Activated CD4-positive, alpha-beta T cell treated with anti-CD3 and anti-CD28 coated beads, Interleukin-2, amount 50 U/mL, for 24 hours (primary cell): Measurements from ENCODE around the gene MED25.

Experiments
- DNase-seq, 2 donors: peaks; one replicate each; pipeline ENCODE4 v3.0.0-alpha.2; 2020; ENCODE audit warnings: low read depth in 1 of 2, low spot score in 1 of 2

MED25 gene

DNA sequence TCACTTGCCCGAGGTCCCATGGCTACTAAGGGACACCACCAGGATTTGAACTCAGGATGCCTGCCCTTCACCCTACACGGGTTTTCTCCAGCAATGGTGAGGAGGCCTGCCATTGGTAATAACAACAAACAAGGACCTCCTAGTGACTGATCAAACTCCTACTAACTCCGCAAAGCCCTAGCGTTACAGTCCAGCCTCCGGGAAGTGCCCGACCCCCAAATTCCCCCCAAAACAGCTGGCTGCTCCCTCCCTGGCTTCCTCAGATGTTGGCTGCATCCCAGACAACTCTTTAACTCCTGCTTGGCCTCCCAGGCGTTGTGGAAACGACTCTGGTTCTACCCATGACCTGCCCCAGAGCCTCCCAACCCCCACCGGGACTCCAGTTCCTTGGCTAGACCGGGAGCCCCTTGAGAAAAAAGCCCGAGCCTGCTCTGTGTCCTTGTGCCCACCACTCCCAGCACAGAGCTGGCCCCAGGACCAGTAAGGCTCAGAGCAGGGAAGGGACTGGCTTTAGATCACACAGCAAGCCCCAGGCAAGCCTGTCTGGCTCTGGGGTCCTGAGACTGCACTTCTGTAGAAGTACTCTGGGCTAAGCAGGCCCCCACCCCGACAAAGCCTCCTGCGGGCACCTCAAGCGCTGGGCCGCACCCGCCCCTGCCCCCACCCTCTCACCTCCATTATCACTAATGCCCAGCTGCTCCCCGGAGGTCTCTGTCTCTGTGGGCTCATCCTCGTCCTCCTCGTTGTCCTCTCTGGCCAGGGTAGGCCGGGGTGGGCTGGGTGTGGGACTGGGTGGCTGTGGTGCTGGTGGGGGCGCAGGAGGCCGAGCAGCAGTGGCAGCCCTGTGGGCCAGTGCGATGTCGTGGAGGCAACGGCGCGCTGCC is 54.4 kb downstream of the MED25 start:
- no peak for DNase-seq

DNA sequence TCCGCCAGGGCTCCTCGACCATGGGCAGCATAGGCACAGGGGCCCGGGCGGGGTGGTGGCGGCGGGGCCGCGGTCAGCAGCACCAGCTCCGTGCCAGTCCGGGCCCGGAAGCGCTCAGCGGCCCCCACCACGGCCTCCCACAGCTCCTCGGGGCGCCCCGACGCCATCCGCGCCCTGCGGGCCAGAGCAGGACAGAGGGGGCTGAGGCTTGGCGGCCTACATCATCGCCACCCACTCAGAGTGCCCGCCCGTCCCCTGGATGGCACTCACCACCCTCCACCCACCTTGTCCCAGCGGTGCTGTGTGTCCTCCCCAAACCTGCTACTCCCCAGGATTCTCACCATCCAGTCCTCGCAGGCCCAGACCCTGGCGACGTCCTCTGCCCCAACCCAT is 55.0 kb downstream of the MED25 start:
- no peak for DNase-seq

DNA sequence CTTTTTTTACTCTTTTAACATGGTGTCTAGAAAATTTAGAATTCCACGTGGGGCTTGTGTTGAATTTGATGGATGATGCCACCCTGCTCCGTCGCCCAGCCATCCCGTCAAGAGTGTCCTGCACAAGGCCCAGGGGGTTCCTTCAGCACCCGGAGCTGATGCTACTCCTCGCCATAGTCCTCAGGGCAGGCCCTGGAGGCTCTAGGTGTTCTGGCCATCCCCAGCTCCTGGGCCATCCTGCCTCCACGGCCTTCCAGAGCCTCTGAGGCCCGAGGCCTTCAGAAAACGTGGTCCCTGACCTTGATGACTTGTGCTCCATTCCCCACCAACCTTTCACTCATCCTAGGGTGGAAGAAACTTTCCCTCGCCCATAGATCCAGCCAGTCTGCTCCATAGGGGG is 55.7 kb downstream of the MED25 start:
- no peak for DNase-seq

DNA sequence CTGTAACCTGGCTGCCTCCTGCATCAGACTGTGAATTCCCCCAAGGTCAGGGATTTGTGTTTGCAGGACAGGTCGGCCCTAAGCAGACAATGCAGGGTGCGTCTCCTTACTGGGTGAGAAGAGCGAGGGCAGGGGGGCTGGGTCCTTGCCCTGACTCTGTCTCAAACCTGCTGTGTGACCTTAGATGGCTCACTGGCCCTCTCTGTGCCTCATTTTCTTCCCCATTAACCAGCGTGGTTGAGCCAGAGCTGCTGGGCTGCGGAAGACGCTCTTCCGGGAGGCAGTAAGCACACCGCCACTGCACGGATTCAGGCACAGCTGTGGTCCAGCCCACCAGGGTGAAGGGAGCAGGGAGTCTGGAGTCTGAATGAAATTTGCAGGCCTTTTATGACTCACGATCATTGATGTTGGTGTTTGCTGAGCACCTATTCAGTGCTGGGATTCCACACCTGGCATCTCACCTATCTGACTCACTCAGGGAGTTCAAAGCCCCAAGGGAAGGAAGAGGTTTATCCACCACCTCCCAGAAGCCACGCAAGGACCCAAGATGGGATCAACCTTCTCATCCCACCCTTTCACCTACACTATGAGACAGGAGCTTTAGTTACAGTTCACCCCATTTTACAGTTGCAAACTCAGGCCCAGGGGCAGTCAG is 56.5 kb downstream of the MED25 start:
- no peak for DNase-seq

DNA sequence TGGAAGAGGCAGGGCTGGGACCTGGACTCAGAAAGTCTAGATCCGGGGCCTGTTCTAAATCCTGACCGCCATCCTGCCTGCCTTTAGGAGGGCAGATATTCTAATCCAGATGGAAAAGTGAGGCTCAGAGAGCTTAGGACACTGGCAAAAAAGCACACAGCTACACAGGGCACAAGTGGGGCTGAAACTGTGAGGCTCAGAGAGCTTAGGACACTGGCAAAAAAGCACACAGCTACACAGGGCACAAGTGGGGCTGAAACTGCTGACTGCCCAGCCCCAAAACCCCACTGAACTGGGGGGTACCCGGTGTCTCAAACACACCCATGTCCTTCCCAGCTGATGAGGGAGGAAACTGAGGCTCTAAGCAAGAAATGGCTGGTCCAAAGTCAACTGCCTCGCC is 57.1 kb downstream of the MED25 start:
- DNase-seq = no peak

DNA sequence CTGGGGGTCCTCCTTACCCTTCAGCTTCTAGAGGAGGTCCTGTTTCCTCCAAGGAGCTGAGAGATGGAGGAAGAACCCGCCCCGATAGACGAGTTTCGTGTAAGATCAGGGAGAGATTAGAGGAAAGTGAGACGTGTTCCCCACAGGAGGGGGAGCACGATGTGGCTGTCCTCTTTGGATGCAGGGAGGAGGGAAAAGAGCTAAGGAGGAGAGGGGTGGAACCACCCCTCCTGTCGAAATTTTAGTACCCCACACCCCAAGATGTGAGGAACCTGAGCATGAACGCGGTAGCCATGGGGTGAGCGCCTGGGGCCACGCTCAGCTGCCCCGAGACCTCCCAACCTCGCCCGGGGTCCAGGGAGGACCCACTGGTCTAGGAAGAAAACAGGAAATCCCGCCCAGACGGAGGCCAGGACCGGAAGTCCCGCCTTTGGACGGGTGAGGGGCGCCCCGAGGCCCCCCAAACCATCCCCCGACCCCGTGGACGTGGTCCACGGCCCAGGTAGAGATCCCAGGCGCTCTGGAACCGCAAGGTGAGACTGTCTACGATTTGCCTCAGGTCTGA is 57.9 kb downstream of the MED25 start:
- DNase-seq = no peak

DNA sequence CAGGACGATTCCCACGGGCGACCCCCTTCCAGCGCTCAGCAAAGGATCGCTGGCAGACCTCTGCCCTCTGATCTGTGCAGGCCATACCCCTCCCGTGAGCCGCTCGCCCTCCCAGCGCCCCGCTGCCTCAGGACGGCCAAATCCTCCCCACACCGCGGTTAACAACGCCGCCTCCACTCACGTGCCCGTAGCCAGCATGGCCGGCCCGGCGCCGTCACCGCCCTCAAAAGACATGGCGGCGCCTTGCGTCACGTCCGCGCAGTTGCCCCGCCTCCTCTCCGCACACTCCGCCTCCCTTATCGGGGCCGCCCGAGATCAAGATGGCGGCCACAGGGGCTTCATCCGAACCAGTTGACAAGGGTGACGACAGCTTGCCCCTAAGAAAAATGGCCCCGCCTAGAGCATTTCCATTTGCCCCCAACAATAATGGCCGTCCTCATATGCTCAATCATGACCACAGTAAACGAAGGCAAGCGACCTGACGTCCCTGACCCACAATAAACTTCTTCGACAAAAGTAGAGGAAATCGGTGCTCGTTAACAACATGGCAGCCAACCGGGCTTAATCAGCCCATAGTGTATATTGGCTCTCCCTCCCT is 58.4 kb downstream of the MED25 start:
- DNase-seq = peak; percentile 93 to 97

DNA sequence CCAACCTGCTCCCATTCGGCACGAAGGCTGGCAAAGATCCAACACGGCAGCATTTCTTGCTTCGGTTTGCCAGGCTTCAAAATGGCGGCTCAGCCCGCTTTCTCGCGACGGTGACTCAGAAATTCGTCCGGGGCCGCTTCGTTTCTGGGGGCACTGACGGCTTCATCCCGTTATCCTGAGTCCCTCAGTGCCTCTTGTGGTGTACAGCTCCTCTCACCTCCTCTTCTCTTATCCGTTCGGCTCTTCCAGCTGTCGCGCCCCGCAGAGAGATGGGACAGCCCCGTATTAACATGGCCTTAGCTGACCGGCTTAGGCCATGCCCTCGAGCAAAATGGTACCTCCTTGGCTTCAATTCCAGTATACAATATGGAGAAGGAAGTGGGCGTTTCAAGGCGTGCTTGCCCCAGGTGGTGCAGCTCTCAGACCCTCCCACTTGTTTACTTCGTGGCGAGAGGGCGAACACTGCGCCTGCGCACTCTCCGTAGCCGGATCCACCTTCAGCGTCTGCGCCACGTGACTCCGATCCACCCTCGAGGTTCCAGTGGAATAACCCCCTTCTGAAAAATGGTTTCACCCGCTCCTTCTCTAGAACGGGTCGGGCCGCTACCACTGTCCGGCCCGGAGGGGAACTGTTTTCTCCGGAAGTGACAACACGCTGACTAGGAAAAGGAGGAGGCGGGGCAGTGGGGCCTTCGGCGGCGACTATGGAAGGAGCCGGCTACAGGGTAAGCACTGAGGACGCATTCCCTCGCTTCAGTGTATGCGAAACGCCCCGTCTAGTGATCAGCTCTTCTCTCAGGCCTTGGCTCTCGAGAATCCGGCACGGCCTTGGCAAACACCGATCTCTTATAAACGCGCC is 59.2 kb downstream of the MED25 start, which contains the start of the genes AKT1S1 and TBC1D17:
Gene AKT1S1 (minus strand): TSS at position 336 of the 859 bp plus-strand sequence. CDS start 4,060 bp downstream, outside the sequence.
Gene TBC1D17 (plus strand): TSS at position 683 of the 859 bp plus-strand sequence. CDS start 22 bp downstream, at position 705.
- DNase-seq = peak; percentile 94 to 99

DNA sequence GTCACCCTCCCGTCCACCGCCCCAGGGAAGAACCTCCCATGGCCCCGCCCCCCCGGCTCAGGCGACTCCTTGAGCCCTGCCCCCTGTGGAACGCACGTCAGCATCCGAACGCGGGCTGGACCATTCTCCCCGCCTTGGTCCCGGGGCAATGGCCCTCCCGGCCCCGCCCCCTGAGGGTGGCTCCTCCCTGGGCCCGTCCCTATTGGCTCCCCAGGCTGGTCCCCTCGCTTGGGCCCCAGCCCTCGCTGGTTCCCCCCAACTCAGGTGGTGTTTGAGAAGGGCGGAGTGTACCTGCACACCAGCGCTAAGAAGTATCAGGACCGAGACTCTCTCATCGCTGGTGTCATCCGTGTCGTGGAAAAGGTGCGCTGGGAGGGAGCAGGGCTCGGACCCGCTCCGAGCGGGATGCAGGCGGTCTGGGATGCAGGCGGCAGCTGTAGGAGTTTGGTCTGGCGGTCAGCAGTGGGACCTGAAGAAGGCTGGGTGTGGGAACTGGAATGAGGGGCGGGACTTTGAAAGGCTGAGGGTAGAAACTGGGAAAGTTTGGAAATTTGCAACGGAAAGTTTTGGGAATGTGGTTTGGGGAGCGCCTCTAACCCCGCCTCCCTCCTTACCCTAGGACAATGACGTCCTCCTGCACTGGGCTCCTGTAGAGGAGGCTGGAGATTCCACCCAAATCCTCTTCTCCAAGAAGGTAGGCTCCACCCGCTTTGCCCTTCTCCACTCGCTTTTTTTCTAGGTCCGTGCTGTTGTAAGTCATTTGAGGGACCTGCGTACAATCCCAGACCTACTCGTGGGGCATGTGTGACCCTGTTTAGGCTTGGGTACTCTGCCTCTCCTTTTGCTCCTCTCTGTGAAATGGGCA is 60.0 kb downstream of the MED25 start:
- peak in 1 of 2 donors; percentile 98 for DNase-seq

DNA sequence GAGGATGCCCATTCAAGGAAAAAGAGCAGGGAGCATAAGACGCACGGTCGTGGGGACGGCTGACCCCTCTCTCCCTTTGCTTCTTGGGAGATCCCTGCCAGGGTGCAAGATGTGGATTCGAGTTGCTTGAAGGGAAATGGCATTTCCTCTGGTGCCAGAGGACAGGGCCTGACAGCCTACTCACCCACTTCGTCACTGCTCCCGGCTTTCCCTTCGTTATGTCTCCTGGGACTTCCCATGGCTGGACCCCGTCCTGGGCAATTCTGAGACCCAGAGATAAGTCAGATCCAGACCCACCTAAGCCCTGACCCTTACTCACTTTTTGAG is 60.6 kb downstream of the MED25 start:
- no peak for DNase-seq

DNA sequence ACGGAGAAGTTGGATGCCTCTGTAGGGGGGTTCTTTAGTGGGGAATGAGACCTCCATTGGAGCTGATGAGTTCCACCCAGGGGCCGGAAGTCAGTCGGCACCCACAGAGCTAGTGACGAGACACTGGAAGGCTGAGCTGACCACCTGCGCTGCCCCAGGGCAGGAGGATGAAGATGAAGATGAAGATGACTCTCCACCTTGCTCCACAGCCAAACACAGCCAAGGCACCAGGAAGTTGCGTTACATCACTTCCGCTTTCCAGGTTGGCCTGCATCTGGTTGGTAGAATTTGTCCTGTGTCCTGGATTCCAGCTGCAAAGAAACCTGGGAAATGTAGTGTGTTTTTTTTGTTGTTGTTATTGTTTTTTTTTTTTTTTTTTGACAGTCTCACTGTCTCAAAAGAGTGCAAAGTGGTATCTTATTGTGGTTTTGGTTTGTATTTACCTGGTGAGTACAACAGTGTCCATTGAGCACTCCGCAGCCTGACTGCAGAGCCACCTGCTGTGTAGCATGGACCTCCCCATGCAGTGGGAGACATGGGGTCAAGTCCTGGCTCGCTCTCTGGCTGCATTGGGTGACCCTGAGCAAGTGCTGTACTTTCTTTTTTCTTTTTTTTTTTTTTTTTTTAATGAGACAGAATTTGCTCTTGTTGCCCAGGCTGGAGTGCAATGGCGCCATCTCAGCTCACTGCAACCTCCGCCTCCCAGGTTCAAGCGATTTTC is 61.3 kb downstream of the MED25 start:
- no peak for DNase-seq

DNA sequence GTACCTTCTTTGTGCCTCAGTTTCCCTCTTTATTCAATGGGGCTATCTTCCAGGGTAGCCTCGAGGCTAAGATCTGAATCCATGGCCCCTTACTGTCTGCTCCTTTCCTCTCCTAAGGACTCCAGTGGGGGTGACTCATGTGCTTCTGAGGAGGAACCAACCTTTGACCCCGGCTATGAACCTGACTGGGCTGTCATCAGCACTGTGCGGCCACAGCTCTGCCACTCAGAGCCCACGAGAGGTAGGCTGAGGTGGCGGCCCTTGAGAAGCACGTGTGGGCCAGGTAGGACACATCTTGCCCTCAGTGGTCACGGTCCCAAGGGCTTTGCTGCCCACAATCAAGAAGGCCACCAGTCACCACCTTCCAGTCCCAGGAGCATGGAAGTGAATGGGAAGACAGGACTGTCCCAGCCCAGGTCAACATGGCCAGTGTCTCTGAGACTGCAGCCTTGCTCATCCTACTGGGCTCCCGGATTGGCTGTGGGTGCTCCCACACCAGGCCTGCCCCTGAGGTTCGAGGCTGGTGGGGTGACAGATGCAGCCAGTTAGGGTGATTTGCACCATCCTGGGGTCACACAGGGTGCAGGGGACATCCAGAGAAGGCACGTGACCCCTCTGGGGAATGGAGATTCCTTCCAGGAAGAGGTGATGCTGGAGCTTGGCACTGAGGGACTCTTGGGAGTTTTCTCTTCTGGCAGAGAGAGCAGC is 62.2 kb downstream of the MED25 start:
- DNase-seq = no peak

DNA sequence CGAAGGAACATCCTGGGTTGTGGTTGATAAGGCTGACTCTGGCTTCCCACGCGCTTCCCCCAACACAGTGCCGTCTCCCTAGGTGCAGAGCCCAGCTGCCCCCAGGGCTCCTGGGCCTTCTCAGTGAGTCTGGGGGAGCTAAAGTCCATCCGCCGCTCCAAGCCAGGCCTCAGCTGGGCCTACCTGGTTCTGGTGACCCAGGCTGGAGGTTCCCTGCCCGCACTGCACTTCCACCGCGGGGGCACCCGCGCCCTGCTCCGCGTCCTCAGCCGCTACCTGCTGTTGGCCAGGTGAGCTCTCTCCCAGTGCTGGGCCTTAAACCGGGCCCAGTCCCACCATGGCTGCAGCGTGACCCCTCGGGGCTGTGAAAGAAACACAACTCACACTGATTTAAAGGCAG is 63.1 kb downstream of the MED25 start:
- DNase-seq = no peak

DNA sequence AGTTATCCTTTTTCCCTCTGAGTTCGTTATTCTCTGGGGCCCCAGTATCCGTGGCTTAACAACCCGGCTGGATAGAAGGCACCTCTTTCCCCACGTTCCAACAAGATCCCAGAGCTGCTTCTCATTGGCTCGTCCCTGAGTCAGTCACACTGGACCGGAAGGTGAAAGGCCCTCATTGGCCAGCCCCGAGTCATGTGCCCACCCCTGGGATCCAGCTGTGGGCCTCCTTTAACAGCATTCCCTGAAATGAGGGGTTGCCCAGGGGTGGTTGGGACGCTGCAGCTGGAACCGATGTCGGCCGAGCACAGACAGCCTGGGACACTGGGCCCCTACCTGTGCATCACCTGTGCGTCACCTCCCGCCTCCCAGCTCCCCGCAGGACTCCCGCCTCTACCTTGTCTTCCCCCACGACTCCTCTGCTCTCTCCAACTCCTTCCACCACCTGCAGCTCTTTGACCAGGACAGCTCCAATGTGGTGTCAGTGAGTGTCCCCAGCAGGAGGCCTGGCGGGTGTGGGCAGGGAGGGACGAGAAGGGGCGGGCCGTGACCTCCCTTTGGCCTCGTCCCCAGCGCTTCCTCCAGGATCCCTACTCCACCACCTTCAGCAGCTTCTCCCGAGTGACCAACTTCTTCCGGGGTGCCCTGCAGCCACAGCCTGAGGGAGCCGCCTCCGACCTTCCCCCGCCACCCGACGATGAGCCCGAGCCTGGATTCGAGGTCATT is 63.7 kb downstream of the MED25 start:
- no peak for DNase-seq

DNA sequence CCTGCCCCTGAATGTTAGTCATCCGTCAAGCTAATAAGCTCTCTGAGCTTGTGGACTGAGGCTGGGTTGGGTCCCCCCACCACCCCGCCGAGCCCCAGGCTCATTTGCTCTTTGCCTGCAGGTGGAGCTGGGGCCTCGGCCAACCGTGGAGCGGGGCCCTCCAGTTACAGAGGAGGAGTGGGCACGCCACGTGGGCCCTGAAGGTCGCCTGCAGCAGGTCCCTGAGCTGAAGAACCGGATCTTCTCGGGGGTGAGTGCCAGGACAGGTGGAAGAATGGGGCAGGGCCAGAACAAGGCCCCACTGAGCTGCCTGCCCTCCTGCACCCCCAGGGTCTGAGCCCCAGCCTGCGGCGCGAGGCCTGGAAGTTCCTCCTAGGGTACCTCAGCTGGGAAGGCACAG is 64.6 kb downstream of the MED25 start:
- DNase-seq = no peak

DNA sequence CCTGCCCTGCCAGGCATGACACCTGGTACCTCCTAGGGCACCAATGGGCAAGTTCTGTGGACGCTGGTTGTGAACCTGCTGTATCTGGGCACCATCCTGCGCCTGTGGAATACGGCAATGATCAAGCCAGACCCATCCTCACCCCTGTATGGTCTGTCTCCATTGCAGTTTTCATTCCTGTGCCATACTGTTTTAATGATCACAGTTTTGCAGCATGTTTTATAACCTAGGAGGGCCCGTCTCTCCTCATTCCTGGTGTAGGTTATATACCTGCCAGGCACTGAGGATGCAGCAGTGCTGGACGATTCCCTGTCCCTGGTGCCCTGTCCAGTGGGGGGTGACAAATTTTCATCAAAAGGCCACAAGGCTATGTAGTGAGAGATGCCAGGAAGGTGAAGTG is 65.0 kb downstream of the MED25 start:
- no peak for DNase-seq

DNA sequence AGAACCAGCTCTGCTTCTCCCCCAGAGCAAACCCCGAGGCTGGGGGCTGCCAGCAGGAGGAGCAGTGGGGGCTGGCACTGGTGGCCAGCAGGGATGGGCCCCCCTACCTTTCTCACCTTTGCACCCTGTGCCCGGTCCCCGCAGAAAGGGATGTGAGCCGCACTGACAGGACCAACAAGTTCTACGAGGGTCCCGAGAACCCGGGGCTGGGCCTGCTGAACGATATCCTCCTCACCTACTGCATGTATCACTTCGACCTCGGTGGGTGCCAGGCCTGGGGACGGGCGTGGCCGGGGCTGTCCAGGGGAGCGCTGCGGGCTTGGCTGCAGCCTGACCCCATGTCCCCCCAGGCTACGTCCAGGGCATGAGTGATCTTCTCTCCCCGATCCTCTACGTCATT is 66.0 kb downstream of the MED25 start:
- no peak for DNase-seq

DNA sequence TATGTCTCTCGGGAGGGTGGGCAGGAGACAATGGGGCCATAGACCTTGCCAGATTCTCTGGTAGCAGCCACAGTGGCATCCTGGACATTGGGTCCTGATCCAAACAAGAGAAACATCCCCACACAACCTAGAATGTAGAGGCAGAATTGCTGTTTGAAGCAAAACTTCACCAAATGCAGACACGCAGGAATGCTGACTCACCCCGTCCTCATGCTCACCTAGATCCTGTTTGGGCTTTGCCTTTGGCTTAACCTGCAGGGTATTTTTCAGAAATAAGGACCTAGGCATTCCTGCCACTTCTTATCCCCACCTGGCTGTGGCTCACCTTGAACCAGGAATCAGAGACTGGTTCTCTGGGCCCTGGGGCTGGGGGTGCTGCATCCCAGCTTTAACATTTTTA is 66.7 kb downstream of the MED25 start:
- DNase-seq = no peak
